ENCODE results near the gene PDZD7. TPM values are rescaled to one million over a fixed set of nuclear protein-coding genes. Genes with fewer than 3 reads are reported as not detected.

The PDZD7 gene
- total RNA-seq, 1 experiment from 2014 or later: 2.3 TPM

- H3K27me3 ChIP-seq (ENCODE audit: control insufficient read depth, insufficient read depth, low read length): no peaks in the 10 kb centered on the region
- H3K36me3 ChIP-seq (replicated peaks; ENCODE audit: control insufficient read depth, insufficient read depth, low read length): peaks cover 10% of the 10 kb centered on the region
- H3K4me3 ChIP-seq (ENCODE audit: insufficient read depth, low read depth, low read length): peak overlapping the region; percentile 95
- peak; percentile 79 for DNase-seq
Observed at GRCh38 chr10:101000127-101000914, 30.6 kb downstream of the PDZD7 start.

- no peaks in the 10 kb centered on the region for H3K27me3 ChIP-seq (ENCODE audit: control insufficient read depth, insufficient read depth, low read length)
- peak; percentile 88 for DNase-seq
- H3K4me3 ChIP-seq (ENCODE audit: insufficient read depth, low read depth, low read length): peak within 1 kb of the TSS; percentile 95
- H3K36me3 ChIP-seq (replicated peaks; ENCODE audit: control insufficient read depth, insufficient read depth, low read length): peaks cover 10% of the 10 kb centered on the region
Observed at GRCh38 chr10:100999742-101000126, 31.2 kb downstream of the PDZD7 start, which contains the start of gene LZTS2. LZTS2 (plus strand) TSS chr10:100999808; CDS start chr10:101002539, 2,731 bp downstream.

GRCh38 chr10:100998991-100999741, 31.8 kb downstream of the PDZD7 start:
- peak; percentile 96 for DNase-seq
- no peaks in the 10 kb centered on the region for H3K27me3 ChIP-seq (ENCODE audit: control insufficient read depth, insufficient read depth, low read length)

GRCh38 chr10:100998183-100998990, 32.5 kb downstream of the PDZD7 start:
- H3K27me3 ChIP-seq (ENCODE audit: control insufficient read depth, insufficient read depth, low read length): no peaks in the 10 kb centered on the region
- peak; percentile 95 for DNase-seq
- peaks cover 18% of the 10 kb centered on the region for H3K36me3 ChIP-seq (replicated peaks; ENCODE audit: control insufficient read depth, insufficient read depth, low read length)
- H3K4me3 ChIP-seq (ENCODE audit: insufficient read depth, low read depth, low read length): peak overlapping the region; percentile 95

More at GRCh38 chr10:100998991-100999741, 31.8 kb downstream of the PDZD7 start:
- Histone ChIP-seq H3K4me3 (ENCODE audit: insufficient read depth, low read depth, low read length) (peak overlapping the region; percentile 95), H3K36me3 (replicated peaks; ENCODE audit: control insufficient read depth, insufficient read depth, low read length) (peaks cover 13% of the 10 kb centered on the region)

GRCh38 chr10:100997360-100998182, 33.4 kb downstream of the PDZD7 start:
- Histone ChIP-seq H3K27me3 (ENCODE audit: control insufficient read depth, insufficient read depth, low read length) (no peaks in the 10 kb centered on the region), H3K36me3 (replicated peaks; ENCODE audit: control insufficient read depth, insufficient read depth, low read length) (peaks cover 14% of the 10 kb centered on the region), H3K4me3 (ENCODE audit: insufficient read depth, low read depth, low read length) (peak overlapping the region; percentile 95)
- DNase-seq: peak; percentile 96

GRCh38 chr10:100996678-100997359, 34.1 kb downstream of the PDZD7 start:
- Histone ChIP-seq H3K4me3 (ENCODE audit: insufficient read depth, low read depth, low read length) (peak overlapping the region; percentile 95), H3K36me3 (replicated peaks; ENCODE audit: control insufficient read depth, insufficient read depth, low read length) (peaks cover 14% of the 10 kb centered on the region), H3K27me3 (ENCODE audit: control insufficient read depth, insufficient read depth, low read length) (no peaks in the 10 kb centered on the region)
- peak; percentile 97 for DNase-seq

GRCh38 chr10:100995181-100995580, 35.7 kb downstream of the PDZD7 start:
- Histone ChIP-seq H3K4me3 (ENCODE audit: insufficient read depth, low read depth, low read length) (no peak overlapping the region), H3K27me3 (ENCODE audit: control insufficient read depth, insufficient read depth, low read length) (no peaks in the 10 kb centered on the region), H3K36me3 (replicated peaks; ENCODE audit: control insufficient read depth, insufficient read depth, low read length) (peaks cover 27% of the 10 kb centered on the region)
- no peak for DNase-seq

GRCh38 chr10:100993986-100994708, 36.8 kb downstream of the PDZD7 start:
- peaks cover 33% of the 10 kb centered on the region for H3K36me3 ChIP-seq (replicated peaks; ENCODE audit: control insufficient read depth, insufficient read depth, low read length)

GRCh38 chr10:100989088-100989487, 41.8 kb downstream of the PDZD7 start:
- Histone ChIP-seq H3K36me3 (replicated peaks; ENCODE audit: control insufficient read depth, insufficient read depth, low read length) (peaks cover 35% of the 10 kb centered on the region), H3K4me3 (ENCODE audit: insufficient read depth, low read depth, low read length) (no peak overlapping the region), H3K27me3 (ENCODE audit: control insufficient read depth, insufficient read depth, low read length) (no peaks in the 10 kb centered on the region)
- no peak for DNase-seq

More at GRCh38 chr10:100993986-100994708, 36.8 kb downstream of the PDZD7 start:
- H3K4me3 ChIP-seq (ENCODE audit: insufficient read depth, low read depth, low read length): no peak overlapping the region
- DNase-seq: peak; percentile 81
- no peaks in the 10 kb centered on the region for H3K27me3 ChIP-seq (ENCODE audit: control insufficient read depth, insufficient read depth, low read length)

GRCh38 chr10:100988166-100988565, 42.8 kb downstream of the PDZD7 start:
- no peak for DNase-seq
- H3K27me3 ChIP-seq (ENCODE audit: control insufficient read depth, insufficient read depth, low read length): no peaks in the 10 kb centered on the region
- peaks cover 26% of the 10 kb centered on the region for H3K36me3 ChIP-seq (replicated peaks; ENCODE audit: control insufficient read depth, insufficient read depth, low read length)
- peak overlapping the region; percentile 93 for H3K4me3 ChIP-seq (ENCODE audit: insufficient read depth, low read depth, low read length)

- Histone ChIP-seq H3K4me3 (ENCODE audit: insufficient read depth, low read depth, low read length) (peak overlapping the region; percentile 93), H3K27me3 (ENCODE audit: control insufficient read depth, insufficient read depth, low read length) (no peaks in the 10 kb centered on the region), H3K36me3 (replicated peaks; ENCODE audit: control insufficient read depth, insufficient read depth, low read length) (peaks cover 26% of the 10 kb centered on the region)
- no peak for DNase-seq
Observed at GRCh38 chr10:100987685-100988049, 43.3 kb downstream of the PDZD7 start.

- DNase-seq: peak; percentile 96
- Histone ChIP-seq H3K4me3 (ENCODE audit: insufficient read depth, low read depth, low read length) (peak within 1 kb of the TSS; percentile 93), H3K27me3 (ENCODE audit: control insufficient read depth, insufficient read depth, low read length) (no peaks in the 10 kb centered on the region), H3K36me3 (replicated peaks; ENCODE audit: control insufficient read depth, insufficient read depth, low read length) (peaks cover 25% of the 10 kb centered on the region)
Observed at GRCh38 chr10:100986952-100987684, 43.8 kb downstream of the PDZD7 start, which contains the start of the genes MRPL43 and TWNK. MRPL43 (minus strand) TSS chr10:100987497; CDS start chr10:100987443, 54 bp downstream. TWNK (plus strand) TSS chr10:100987543; CDS start chr10:100988211, 668 bp downstream.

Measured in H7 (cell line).